Measurements from ENCODE around the gene TMEM87B. TPM values are rescaled to one million over a fixed set of nuclear protein-coding genes. Genes with fewer than 3 reads are reported as not detected.

The TMEM87B gene
- total RNA-seq, 1 experiment from 2014 or later: 14.8 TPM

DNA sequence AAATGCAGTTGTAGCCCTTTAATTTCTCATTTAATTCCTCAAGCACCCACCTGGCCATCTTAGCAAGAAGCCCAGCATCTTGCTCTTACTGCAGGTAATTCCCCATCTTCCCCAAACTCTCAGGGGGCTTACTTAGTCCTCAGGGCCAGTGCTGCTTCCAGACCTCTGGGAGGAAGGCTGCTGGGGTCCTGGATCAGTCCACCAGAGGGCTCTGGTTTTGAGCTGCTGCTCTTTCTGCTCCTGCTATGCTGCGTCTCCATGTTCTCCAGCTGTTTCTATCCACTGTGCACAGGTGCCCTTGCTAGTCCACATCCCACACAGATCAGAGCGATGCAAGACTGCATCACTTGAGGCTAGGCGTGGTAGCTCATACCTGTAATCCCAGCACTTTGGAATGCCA is 34.5 kb upstream of the TMEM87B start:
- intact Hi-C loops (cut with micrococcal nuclease): no loop called here
- no peak overlapping the region for H2AFZ ChIP-seq (ENCODE audit: low read depth, low read length, poor library complexity, severe bottlenecking)
- RAD21 ChIA-PET (ENCODE audit: low non-redundant PET in 1 of 2, low total read pairs in 2 of 2, uncharacterized antibody in 2 of 2, unreplicated experiment in 2 of 2): no interaction called here
- H3K27me3 ChIP-seq (ENCODE audit: insufficient read depth, low read length): no peaks in the 10 kb centered on the region
- no peak for TF ChIP-seq POLR2AphosphoS5 (IDR thresholded peaks at IDR 0.05; ENCODE audit: low read depth, low read length)
- TF ChIP-seq, protein P1, sequence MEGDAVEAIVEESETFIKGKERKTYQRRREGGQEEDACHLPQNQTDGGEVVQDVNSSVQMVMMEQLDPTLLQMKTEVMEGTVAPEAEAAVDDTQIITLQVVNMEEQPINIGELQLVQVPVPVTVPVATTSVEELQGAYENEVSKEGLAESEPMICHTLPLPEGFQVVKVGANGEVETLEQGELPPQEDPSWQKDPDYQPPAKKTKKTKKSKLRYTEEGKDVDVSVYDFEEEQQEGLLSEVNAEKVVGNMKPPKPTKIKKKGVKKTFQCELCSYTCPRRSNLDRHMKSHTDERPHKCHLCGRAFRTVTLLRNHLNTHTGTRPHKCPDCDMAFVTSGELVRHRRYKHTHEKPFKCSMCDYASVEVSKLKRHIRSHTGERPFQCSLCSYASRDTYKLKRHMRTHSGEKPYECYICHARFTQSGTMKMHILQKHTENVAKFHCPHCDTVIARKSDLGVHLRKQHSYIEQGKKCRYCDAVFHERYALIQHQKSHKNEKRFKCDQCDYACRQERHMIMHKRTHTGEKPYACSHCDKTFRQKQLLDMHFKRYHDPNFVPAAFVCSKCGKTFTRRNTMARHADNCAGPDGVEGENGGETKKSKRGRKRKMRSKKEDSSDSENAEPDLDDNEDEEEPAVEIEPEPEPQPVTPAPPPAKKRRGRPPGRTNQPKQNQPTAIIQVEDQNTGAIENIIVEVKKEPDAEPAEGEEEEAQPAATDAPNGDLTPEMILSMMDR (IDR thresholded peaks at IDR 0.05 in 2 of 3, conservative IDR thresholded peaks at IDR 0.05 in 1 of 3; ENCODE audit: borderline replicate concordance in 1 of 3, insufficient read depth in 1 of 3, low read depth in 2 of 3, low read length in 2 of 3): peak; percentile 6 to 34 (median 33); a peak in 4 of 6 replicates
- 0 out of 2 replicates have a peak, but pooled peaks have one; percentile 13 for TF ChIP-seq RAD21 (IDR thresholded peaks at IDR 0.05; ENCODE audit: low read depth)
- H3K4me2 ChIP-seq (ENCODE audit: low read length): no peak overlapping the region
- POLR2A ChIA-PET: no interaction called here
- no peaks in the 10 kb centered on the region for H4K20me1 ChIP-seq (ENCODE audit: insufficient read depth)
- no peak overlapping the region for H3K4me3 ChIP-seq (replicated peaks in 1 of 2; ENCODE audit: low read depth in 1 of 2, low read length in 2 of 2)
- H3K9me3 ChIP-seq (ENCODE audit: control insufficient read depth in 1 of 2, insufficient read depth in 1 of 2, low read depth in 1 of 2, low read length in 2 of 2): no peaks in the 10 kb centered on the region
- peaks cover 13 to 17% of the 10 kb centered on the region in 2 experiments; a peak in 3 of 4 replicates for H3K4me1 ChIP-seq (ENCODE audit: control insufficient read depth in 1 of 2, insufficient read depth in 2 of 2, low read length in 2 of 2)
- no peaks in the 10 kb centered on the region for H3K79me2 ChIP-seq (ENCODE audit: insufficient read depth, low read length)
- no TSS peak for BruUV-seq (replicated peaks)
- no peaks in the 10 kb centered on the region for H3K36me3 ChIP-seq (ENCODE audit: control insufficient read depth in 1 of 2, insufficient read depth in 2 of 2, low read length in 2 of 2)
- peak; percentile 67 for ATAC-seq
- H3K27ac ChIP-seq (ENCODE audit: low read depth, low read length): no peak overlapping the region
- DNase-seq (ENCODE audit: low read depth, low spot score): no peak
- CTCF ChIA-PET: interaction anchor here (0.9 to 1.3 kb wide), 2 partner anchors 12 to 122 kb away, joined by 4 to 5 read pairs; partner anchors contain the start of gene MERTK
- H3K9ac ChIP-seq (ENCODE audit: low read length): no peak overlapping the region
- H3K9me2 ChIP-seq (ENCODE audit: insufficient read depth): no peaks in the 10 kb centered on the region

DNA sequence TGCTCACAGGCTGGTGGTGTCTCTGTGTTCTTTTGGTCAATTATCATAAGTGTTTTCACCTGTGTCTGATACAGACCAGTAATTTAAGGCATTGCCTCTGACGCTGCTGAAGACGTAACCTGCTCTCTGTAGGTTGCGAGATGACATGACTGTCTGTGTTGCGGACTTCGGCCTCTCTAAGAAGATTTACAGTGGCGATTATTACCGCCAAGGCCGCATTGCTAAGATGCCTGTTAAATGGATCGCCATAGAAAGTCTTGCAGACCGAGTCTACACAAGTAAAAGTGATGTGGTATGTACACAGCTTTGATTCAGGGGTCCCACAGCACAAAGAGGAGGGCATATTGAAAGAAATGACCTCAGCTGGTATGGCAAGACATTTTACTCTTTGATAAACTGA is 33.8 kb upstream of the TMEM87B start:
- RAD21 ChIA-PET (ENCODE audit: low non-redundant PET in 1 of 2, low total read pairs in 2 of 2, uncharacterized antibody in 2 of 2, unreplicated experiment in 2 of 2): no interaction called here
- H3K4me3 ChIP-seq (replicated peaks in 1 of 2; ENCODE audit: low read depth in 1 of 2, low read length in 2 of 2): no peak overlapping the region
- intact Hi-C loops (cut with micrococcal nuclease): no loop called here
- H3K27ac ChIP-seq (ENCODE audit: low read depth, low read length): no peak overlapping the region
- no peak overlapping the region for H3K4me2 ChIP-seq (ENCODE audit: low read length)
- no peaks in the 10 kb centered on the region for H3K27me3 ChIP-seq (ENCODE audit: insufficient read depth, low read length)
- no peak overlapping the region for H3K9ac ChIP-seq (ENCODE audit: low read length)
- no peaks in the 10 kb centered on the region for H3K36me3 ChIP-seq (ENCODE audit: control insufficient read depth in 1 of 2, insufficient read depth in 2 of 2, low read length in 2 of 2)
- no peak for DNase-seq (ENCODE audit: low read depth, low spot score)
- no peaks in the 10 kb centered on the region for H3K79me2 ChIP-seq (ENCODE audit: insufficient read depth, low read length)
- H3K9me2 ChIP-seq (ENCODE audit: insufficient read depth): no peaks in the 10 kb centered on the region
- CTCF ChIA-PET: no interaction called here
- TF ChIP-seq CBX3 (IDR thresholded peaks at IDR 0.05; ENCODE audit: low read depth) (no peak), EZH2phosphoT487 (IDR thresholded peaks at IDR 0.05; ENCODE audit: borderline replicate concordance) (no peak), EZH2 (IDR thresholded peaks at IDR 0.05) (no peak), POLR2A (IDR thresholded peaks at IDR 0.05; ENCODE audit: borderline replicate concordance, extremely low read depth, insufficient read depth, insufficient read length) (no peak), SRF (IDR thresholded peaks at IDR 0.05; ENCODE audit: low read depth) (no peak), SIN3A (IDR thresholded peaks at IDR 0.05; ENCODE audit: low read depth) (no peak), ZNF274 (IDR thresholded peaks at IDR 0.05; ENCODE audit: low read depth, low read length) (no peak)
- TF ChIP-seq, protein P2, sequence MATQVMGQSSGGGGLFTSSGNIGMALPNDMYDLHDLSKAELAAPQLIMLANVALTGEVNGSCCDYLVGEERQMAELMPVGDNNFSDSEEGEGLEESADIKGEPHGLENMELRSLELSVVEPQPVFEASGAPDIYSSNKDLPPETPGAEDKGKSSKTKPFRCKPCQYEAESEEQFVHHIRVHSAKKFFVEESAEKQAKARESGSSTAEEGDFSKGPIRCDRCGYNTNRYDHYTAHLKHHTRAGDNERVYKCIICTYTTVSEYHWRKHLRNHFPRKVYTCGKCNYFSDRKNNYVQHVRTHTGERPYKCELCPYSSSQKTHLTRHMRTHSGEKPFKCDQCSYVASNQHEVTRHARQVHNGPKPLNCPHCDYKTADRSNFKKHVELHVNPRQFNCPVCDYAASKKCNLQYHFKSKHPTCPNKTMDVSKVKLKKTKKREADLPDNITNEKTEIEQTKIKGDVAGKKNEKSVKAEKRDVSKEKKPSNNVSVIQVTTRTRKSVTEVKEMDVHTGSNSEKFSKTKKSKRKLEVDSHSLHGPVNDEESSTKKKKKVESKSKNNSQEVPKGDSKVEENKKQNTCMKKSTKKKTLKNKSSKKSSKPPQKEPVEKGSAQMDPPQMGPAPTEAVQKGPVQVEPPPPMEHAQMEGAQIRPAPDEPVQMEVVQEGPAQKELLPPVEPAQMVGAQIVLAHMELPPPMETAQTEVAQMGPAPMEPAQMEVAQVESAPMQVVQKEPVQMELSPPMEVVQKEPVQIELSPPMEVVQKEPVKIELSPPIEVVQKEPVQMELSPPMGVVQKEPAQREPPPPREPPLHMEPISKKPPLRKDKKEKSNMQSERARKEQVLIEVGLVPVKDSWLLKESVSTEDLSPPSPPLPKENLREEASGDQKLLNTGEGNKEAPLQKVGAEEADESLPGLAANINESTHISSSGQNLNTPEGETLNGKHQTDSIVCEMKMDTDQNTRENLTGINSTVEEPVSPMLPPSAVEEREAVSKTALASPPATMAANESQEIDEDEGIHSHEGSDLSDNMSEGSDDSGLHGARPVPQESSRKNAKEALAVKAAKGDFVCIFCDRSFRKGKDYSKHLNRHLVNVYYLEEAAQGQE (IDR thresholded peaks at IDR 0.05; ENCODE audit: low read depth): no peak
- H3K9me3 ChIP-seq (ENCODE audit: control insufficient read depth in 1 of 2, insufficient read depth in 1 of 2, low read depth in 1 of 2, low read length in 2 of 2): no peaks in the 10 kb centered on the region
- POLR2A ChIA-PET: interaction anchor here (0.7 kb wide), 1 partner anchor 137 kb away, joined by 3 read pairs; no protein-coding TSS in a partner anchor
- peaks cover 13 to 17% of the 10 kb centered on the region in 2 experiments; a peak in 3 of 4 replicates for H3K4me1 ChIP-seq (ENCODE audit: control insufficient read depth in 1 of 2, insufficient read depth in 2 of 2, low read length in 2 of 2)
- no peak overlapping the region for H2AFZ ChIP-seq (ENCODE audit: low read depth, low read length, poor library complexity, severe bottlenecking)
- H4K20me1 ChIP-seq (ENCODE audit: insufficient read depth): no peaks in the 10 kb centered on the region
- BruUV-seq (replicated peaks): no TSS peak
- ATAC-seq: no peak; the same call in 1 of the 2 replicates

Data from HCT116 (cell line).